PFSK-1 (cell line): ENCODE data around the gene PDCD2L.

ENCODE experiments used
- FOXP2 ChIP-seq: optimal IDR thresholded peaks from 2 replicates; pipeline ENCODE3; 2011; ENCODE audit warnings: borderline replicate concordance, control low read depth, inconsistent platforms; ENCODE audit not compliant: insufficient read depth; ENCODE audit errors: extremely low read length, extremely low read depth
- POLR2AphosphoS5 ChIP-seq: IDR thresholded peaks from 2 replicates; pipeline ENCODE4 v1.6.1; 2012; ENCODE audit warnings: low read depth, mild to moderate bottlenecking, control low read depth, low read length, moderate library complexity
- SIN3A ChIP-seq: IDR thresholded peaks from 2 replicates; pipeline ENCODE4 v1.6.1; 2012; ENCODE audit warnings: mild to moderate bottlenecking, low read length, moderate library complexity, borderline replicate concordance; ENCODE audit not compliant: insufficient read depth
- TAF1 ChIP-seq: IDR thresholded peaks from 2 replicates; pipeline ENCODE4 v1.6.1; 2012; ENCODE audit warnings: low read length, control low read depth, borderline replicate concordance; ENCODE audit not compliant: insufficient read depth
- TF ChIP-seq, protein P1 (sequence below), 2 experiments: IDR thresholded peaks; 2 replicates each; pipeline versions ENCODE4 v1.6.1 to v1.8.0; 2011 to 2012; ENCODE audit warnings: low read depth in 2 of 2, low read length in 2 of 2, control low read depth in 1 of 2, inconsistent platforms in 1 of 2, mild to moderate bottlenecking in 1 of 2, moderate library complexity in 1 of 2; ENCODE audit not compliant: insufficient read depth in 1 of 2

PDCD2L gene

DNA sequence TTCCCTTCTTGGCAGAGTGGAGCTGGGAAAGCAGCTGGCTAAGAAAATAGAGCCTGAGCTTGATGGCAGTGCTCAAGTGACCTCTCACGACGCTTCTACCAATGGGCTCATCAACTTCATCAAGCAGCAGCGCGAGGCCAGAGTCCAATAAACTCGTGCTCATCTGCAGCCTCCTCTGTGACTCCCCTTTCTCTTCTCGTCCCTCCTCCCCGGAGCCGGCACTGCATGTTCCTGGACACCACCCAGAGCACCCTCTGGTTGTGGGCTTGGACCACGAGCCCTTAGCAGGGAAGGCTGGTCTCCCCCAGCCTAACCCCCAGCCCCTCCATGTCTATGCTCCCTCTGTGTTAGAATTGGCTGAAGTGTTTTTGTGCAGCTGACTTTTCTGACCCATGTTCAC is 4.3 kb upstream of the PDCD2L start:
- TF ChIP-seq TAF1 (no peak), POLR2AphosphoS5 (no peak), FOXP2 (no peak), SIN3A (no peak)
- TF ChIP-seq, protein P1, sequence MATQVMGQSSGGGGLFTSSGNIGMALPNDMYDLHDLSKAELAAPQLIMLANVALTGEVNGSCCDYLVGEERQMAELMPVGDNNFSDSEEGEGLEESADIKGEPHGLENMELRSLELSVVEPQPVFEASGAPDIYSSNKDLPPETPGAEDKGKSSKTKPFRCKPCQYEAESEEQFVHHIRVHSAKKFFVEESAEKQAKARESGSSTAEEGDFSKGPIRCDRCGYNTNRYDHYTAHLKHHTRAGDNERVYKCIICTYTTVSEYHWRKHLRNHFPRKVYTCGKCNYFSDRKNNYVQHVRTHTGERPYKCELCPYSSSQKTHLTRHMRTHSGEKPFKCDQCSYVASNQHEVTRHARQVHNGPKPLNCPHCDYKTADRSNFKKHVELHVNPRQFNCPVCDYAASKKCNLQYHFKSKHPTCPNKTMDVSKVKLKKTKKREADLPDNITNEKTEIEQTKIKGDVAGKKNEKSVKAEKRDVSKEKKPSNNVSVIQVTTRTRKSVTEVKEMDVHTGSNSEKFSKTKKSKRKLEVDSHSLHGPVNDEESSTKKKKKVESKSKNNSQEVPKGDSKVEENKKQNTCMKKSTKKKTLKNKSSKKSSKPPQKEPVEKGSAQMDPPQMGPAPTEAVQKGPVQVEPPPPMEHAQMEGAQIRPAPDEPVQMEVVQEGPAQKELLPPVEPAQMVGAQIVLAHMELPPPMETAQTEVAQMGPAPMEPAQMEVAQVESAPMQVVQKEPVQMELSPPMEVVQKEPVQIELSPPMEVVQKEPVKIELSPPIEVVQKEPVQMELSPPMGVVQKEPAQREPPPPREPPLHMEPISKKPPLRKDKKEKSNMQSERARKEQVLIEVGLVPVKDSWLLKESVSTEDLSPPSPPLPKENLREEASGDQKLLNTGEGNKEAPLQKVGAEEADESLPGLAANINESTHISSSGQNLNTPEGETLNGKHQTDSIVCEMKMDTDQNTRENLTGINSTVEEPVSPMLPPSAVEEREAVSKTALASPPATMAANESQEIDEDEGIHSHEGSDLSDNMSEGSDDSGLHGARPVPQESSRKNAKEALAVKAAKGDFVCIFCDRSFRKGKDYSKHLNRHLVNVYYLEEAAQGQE (IDR thresholded peaks at IDR 0.05; ENCODE audit: insufficient read depth in 1 of 2, low read depth in 2 of 2, low read length in 2 of 2): no peak

DNA sequence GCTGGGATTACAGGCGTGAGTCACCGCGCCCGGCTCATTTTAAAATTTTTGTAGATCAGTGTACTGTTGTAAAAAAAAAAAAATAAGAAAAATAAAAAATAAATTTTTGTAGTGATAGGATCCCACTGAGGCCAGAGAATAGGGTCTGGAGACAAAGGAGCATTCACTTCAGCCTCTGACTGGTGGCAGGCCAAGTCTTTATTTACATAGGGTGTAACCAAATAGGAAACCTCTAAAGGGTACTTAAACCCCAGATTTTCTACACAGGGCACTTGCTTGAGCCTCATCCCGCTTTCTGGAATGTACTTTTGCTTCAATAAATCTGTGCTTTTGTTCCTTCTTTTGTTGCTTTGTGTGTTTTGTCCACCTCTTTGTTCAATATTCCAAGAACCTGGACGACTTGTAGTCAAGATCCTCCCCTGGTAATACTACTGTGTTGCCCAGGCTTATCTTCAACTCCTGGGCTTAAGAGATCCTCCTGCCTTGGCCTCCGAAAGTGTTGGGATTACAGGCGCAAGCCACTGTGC is 2.1 kb upstream of the PDCD2L start:
- no peak for TF ChIP-seq POLR2AphosphoS5
- no peak for TF ChIP-seq SIN3A
- TF ChIP-seq, protein P1 (IDR thresholded peaks at IDR 0.05; ENCODE audit: insufficient read depth in 1 of 2, low read depth in 2 of 2, low read length in 2 of 2): no peak
- no peak for TF ChIP-seq TAF1
- no peak for TF ChIP-seq FOXP2

DNA sequence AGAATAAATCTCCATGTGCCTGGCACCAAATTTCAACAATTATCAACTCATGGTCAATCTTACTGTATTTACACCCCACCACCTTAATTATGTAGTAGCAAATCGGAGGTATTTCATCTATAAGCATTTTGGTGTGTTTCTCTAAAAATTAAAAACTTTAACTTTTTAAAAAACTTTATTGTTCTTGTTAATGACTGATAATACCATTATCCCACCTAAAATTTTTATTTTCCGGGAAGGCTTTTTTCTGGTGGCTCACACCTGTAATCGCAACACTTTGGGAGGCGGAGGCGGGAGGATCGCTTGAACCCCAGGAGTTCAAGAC is 453 bp upstream of the PDCD2L start:
- TF ChIP-seq TAF1: no peak
- no peak for TF ChIP-seq POLR2AphosphoS5
- TF ChIP-seq FOXP2: no peak
- TF ChIP-seq, protein P1 (IDR thresholded peaks at IDR 0.05; ENCODE audit: insufficient read depth in 1 of 2, low read depth in 2 of 2, low read length in 2 of 2): no peak
- TF ChIP-seq SIN3A: no peak

DNA sequence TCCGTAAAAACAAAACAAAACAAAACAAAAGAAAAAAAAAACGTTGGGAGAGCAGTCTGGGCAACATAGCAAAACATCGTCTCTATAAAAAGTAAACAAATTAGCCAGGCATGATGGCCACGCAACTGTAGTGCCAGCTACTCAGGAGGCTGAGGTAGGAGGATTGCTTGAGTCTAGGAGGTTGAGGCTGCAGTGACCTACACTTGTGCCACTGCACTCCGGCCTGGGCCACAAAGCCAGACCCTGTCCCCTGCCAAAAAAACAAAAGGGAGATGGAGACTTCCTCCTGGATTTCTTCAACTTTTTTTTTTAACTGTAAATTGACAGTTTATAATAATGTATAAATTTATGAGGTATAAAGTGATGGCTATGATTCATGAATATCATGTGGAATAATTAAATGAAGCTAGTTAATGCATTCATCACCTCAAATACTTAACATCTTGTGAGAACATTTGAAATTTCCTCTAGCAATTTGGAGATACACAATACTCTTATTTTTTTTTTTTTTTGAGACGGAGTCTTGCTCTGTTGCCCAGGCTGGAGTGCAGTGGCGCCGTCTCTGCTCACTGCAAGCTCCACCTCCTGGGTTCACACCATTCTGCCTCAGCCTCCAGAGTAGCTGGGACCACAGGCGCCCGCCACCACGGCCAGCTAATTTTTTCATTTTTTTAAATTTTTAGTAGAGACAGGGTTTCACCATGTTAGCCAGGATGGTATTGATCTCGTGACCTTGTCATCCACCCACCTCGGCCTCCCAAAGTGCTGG is 1.9 kb downstream of the PDCD2L start:
- no peak for TF ChIP-seq SIN3A
- no peak for TF ChIP-seq TAF1

DNA sequence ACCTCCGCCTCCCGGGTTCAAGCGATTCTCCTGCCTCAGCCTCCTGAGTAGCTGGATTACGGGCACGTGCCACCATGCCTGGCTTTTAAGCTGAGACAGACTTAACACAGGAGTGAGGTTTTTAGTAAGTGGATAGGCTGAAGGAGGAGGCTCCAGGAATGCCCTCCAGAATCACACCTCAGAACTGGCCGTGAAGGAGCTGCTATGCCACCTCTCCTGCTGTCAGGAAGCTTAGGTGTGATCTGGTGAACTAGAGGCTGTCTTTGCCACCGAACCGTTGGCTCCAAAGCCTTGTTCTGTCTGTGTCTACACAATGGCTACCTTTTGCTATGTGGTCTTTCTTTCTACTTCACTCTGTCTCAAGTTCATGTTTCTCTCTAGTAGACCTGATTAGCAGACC is 4.2 kb downstream of the PDCD2L start:
- TF ChIP-seq TAF1 (no peak), SIN3A (no peak), POLR2AphosphoS5 (no peak), FOXP2 (no peak)
- TF ChIP-seq, protein P1 (IDR thresholded peaks at IDR 0.05; ENCODE audit: insufficient read depth in 1 of 2, low read depth in 2 of 2, low read length in 2 of 2): no peak
